ENCODE results near the gene HOXB5. TPM values are rescaled to one million over a fixed set of nuclear protein-coding genes. Genes with fewer than 3 reads are reported as not detected.

HOXB5 gene
- total RNA-seq, 1 experiment from 2014 or later, result 0.95 TPM

- Histone ChIP-seq H3K4me1 (ENCODE audit: insufficient read depth, low read length) (peaks cover 39% of the 10 kb centered on the region), H3K36me3 (ENCODE audit: low read depth, low read length) (no peaks in the 10 kb centered on the region), H3K27me3 (ENCODE audit: low read length) (peaks cover 73% of the 10 kb centered on the region), H3K9ac (ENCODE audit: low read length) (no peak within 1 kb of the TSS), H3K9me3 (ENCODE audit: low read length) (no peaks in the 10 kb centered on the region), H3K4me3 (ENCODE audit: low read length) (peak within 1 kb of the TSS; percentile 26; the same call in 1 of the 2 replicates), H4K20me1 (ENCODE audit: low read length) (no peaks in the 10 kb centered on the region), H3F3A (ENCODE audit: low read length, unreplicated experiment) (no peaks in the 10 kb centered on the region), H3K9me2 (replicated peaks; ENCODE audit: low read length) (no peaks in the 10 kb centered on the region), H2AFZ (ENCODE audit: low read length) (no peak within 1 kb of the TSS; the same call in 1 of the 2 replicates), H3K27ac (ENCODE audit: low read length) (no peak within 1 kb of the TSS), H3K79me2 (ENCODE audit: low read length) (no peaks in the 10 kb centered on the region), H3K4me2 (ENCODE audit: low read length) (peak within 1 kb of the TSS; percentile 75)
- intact Hi-C loops (cut with micrococcal nuclease), result loop anchor here (5.0 kb wide), 1 partner anchor 588 kb away; no protein-coding TSS in a partner anchor
- BruUV-seq (replicated peaks), result no TSS peak
- DNase-seq (peak; percentile 15), ATAC-seq (no peak)
- ChIA-PET POLR2A (ENCODE audit: unreplicated experiment) (interaction anchor here (0.7 kb wide), 1 partner anchor 11 kb away, joined by 7 read pairs; the partner anchor contains the start of gene HOXB9), CTCF (interaction anchor here (0.6 kb wide), 1 partner anchor 336 kb away, joined by 8 read pairs; no protein-coding TSS in a partner anchor)
- TF ChIP-seq EZH2 (IDR thresholded peaks at IDR 0.05; ENCODE audit: low read length, unreplicated experiment) (peak; percentile 95), CTCF (conservative IDR thresholded peaks at IDR 0.05; ENCODE audit: low read depth, low read length) (no peak), EZH2phosphoT487 (IDR thresholded peaks at IDR 0.05; ENCODE audit: borderline replicate concordance, low read length) (no peak)
Measured at GRCh38 chr17:48615047-48615962, 21.7 kb upstream of the HOXB5 start, which contains the start of gene HOXB8. Gene HOXB8, minus strand, starts transcription at chr17:48615292. Its CDS starts 588 bp downstream, at chr17:48614704.

DNA sequence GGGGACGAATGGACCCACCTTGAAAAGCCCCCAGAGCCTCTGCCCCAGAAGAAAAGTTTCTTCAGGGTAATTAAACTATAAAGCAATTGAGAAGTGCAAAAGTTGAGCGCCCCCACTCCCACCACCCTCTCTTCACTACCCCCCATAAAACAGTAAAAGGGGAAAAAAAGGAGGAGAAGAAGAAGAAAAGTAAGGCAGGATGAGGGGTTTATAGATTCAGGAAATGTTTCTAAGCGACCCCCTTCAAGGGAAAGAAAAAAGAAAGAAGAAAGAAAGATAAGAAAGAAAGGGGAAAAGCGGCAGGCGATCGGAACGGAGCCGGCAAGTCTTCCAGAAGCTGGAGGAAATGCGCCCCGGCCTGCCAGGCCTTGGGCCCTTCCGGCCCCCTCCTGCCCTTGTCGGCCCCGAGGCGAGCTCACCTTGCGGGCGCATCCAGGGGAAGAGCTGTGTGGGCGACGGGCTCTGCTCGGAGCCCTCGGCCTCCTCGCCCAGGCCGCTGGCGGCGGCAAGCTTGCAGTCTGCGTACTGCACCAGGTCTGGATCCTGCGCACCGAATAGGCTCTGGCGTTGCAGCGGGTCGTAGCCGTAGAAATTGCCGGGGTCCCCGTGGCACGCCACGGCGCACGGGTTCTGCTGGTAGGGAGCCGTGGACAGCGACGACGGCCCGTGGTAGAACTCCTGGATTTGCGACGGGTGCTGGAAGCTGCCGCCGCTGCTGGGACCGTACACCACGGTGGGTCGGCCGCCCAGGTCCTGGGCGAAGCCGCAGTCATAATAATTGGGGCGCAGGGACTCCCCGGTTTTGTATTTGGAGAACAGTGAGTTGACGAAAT lies 20.5 kb upstream of the HOXB5 start:
- Histone ChIP-seq H3K36me3 (ENCODE audit: low read depth, low read length) (no peaks in the 10 kb centered on the region), H3K4me2 (ENCODE audit: low read length) (no peak overlapping the region), H3K27ac (ENCODE audit: low read length) (no peak overlapping the region), H3K9ac (ENCODE audit: low read length) (no peak overlapping the region), H3K27me3 (ENCODE audit: low read length) (peaks cover 67% of the 10 kb centered on the region), H4K20me1 (ENCODE audit: low read length) (no peaks in the 10 kb centered on the region), H3F3A (ENCODE audit: low read length, unreplicated experiment) (no peaks in the 10 kb centered on the region), H2AFZ (ENCODE audit: low read length) (no peak overlapping the region), H3K9me3 (ENCODE audit: low read length) (no peaks in the 10 kb centered on the region), H3K4me1 (ENCODE audit: insufficient read depth, low read length) (peaks cover 31% of the 10 kb centered on the region), H3K79me2 (ENCODE audit: low read length) (no peaks in the 10 kb centered on the region), H3K9me2 (replicated peaks; ENCODE audit: low read length) (no peaks in the 10 kb centered on the region), H3K4me3 (ENCODE audit: low read length) (no peak overlapping the region)
- ChIA-PET CTCF (no interaction called here), POLR2A (ENCODE audit: unreplicated experiment) (interaction anchor here (0.6 kb wide), 1 partner anchor 620 kb away, joined by 12 read pairs; no protein-coding TSS in a partner anchor)
- DNase-seq (no peak), ATAC-seq (no peak)
- no TSS peak for BruUV-seq (replicated peaks)
- TF ChIP-seq CTCF (conservative IDR thresholded peaks at IDR 0.05; ENCODE audit: low read depth, low read length), result no peak
- TF ChIP-seq EZH2 (IDR thresholded peaks at IDR 0.05; ENCODE audit: low read length, unreplicated experiment), result no peak
- TF ChIP-seq EZH2phosphoT487 (IDR thresholded peaks at IDR 0.05; ENCODE audit: borderline replicate concordance, low read length), result no peak
- intact Hi-C loops (cut with micrococcal nuclease), result no loop called here

Data from PC-3 (cell line).